Activated naive CD4-positive, alpha-beta T cell treated with anti-CD3 and anti-CD28 coated beads, Interleukin-2, amount 50 U/mL, for 24 hours (primary cell): ENCODE measurements around the gene EIF4A3.

ENCODE experiments used
- H3K27ac Mint-ChIP-seq: one replicate; pipeline ENCODE4 v1.8.0; 2021; ENCODE audit warnings: mild to moderate bottlenecking, mixed read lengths
- H3K27me3 Mint-ChIP-seq: one replicate; pipeline ENCODE4 v1.8.0; 2021; ENCODE audit warnings: mixed read lengths
- H3K36me3 Mint-ChIP-seq: one replicate; pipeline ENCODE4 v1.8.0; 2021; ENCODE audit warnings: mixed read lengths
- H3K4me1 Mint-ChIP-seq: one replicate; pipeline ENCODE4 v1.8.0; 2021; ENCODE audit warnings: mixed read lengths
- H3K4me3 Mint-ChIP-seq: one replicate; pipeline ENCODE4 v1.8.0; 2021; ENCODE audit warnings: mild to moderate bottlenecking, mixed read lengths
- H3K9me3 Mint-ChIP-seq: one replicate; pipeline ENCODE4 v1.8.0; 2021; ENCODE audit warnings: mixed read lengths

EIF4A3 gene

DNA sequence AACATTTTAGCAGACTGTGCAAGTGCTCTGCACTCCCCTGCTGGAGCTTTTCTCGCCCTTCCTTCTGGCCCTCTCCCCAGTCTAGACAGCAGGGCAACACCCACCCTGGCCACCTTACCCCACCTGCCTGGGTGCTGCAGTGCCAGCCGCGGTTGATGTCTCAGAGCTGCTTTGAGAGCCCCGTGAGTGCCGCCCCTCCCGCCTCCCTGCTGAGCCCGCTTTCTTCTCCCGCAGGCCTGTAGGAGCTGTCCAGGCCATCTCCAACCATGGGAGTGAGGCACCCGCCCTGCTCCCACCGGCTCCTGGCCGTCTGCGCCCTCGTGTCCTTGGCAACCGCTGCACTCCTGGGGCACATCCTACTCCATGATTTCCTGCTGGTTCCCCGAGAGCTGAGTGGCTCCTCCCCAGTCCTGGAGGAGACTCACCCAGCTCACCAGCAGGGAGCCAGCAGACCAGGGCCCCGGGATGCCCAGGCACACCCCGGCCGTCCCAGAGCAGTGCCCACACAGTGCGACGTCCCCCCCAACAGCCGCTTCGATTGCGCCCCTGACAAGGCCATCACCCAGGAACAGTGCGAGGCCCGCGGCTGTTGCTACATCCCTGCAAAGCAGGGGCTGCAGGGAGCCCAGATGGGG is 42.5 kb downstream of the EIF4A3 start:
- H3K27ac Mint-ChIP-seq = no peak overlapping the region
- H3K4me1 Mint-ChIP-seq = peaks cover 31% of the 10 kb centered on the region
- no peaks in the 10 kb centered on the region for H3K36me3 Mint-ChIP-seq
- no peaks in the 10 kb centered on the region for H3K27me3 Mint-ChIP-seq
- H3K4me3 Mint-ChIP-seq = no peak overlapping the region
- H3K9me3 Mint-ChIP-seq = no peaks in the 10 kb centered on the region

GRCh38 chr17:80103449-80104085 is 43.4 kb downstream of the EIF4A3 start:
- H3K27me3 Mint-ChIP-seq = no peaks in the 10 kb centered on the region
- H3K36me3 Mint-ChIP-seq = no peaks in the 10 kb centered on the region
- no peak overlapping the region for H3K27ac Mint-ChIP-seq
- H3K4me1 Mint-ChIP-seq = peaks cover 31% of the 10 kb centered on the region
- peak overlapping the region; percentile 62 for H3K4me3 Mint-ChIP-seq
- H3K9me3 Mint-ChIP-seq = no peaks in the 10 kb centered on the region

- no peaks in the 10 kb centered on the region for H3K27me3 Mint-ChIP-seq
- peaks cover 31% of the 10 kb centered on the region for H3K4me1 Mint-ChIP-seq
- peak overlapping the region; percentile 95 for H3K4me3 Mint-ChIP-seq
- no peaks in the 10 kb centered on the region for H3K36me3 Mint-ChIP-seq
- H3K27ac Mint-ChIP-seq = no peak overlapping the region
- H3K9me3 Mint-ChIP-seq = no peaks in the 10 kb centered on the region
These were observed 44.1 kb downstream of the EIF4A3 start for GRCh38 chr17:80102664-80103448.

DNA sequence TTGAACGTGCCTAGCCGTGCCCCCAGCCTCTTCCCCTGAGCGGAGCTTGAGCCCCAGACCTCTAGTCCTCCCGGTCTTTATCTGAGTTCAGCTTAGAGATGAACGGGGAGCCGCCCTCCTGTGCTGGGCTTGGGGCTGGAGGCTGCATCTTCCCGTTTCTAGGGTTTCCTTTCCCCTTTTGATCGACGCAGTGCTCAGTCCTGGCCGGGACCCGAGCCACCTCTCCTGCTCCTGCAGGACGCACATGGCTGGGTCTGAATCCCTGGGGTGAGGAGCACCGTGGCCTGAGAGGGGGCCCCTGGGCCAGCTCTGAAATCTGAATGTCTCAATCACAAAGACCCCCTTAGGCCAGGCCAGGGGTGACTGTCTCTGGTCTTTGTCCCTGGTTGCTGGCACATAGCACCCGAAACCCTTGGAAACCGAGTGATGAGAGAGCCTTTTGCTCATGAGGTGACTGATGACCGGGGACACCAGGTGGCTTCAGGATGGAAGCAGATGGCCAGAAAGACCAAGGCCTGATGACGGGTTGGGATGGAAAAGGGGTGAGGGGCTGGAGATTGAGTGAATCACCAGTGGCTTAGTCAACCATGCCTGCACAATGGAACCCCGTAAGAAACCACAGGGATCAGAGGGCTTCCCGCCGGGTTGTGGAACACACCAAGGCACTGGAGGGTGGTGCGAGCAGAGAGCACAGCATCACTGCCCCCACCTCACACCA is 44.8 kb downstream of the EIF4A3 start:
- Mint-ChIP-seq H3K4me1 (peaks cover 31% of the 10 kb centered on the region), H3K36me3 (no peaks in the 10 kb centered on the region), H3K9me3 (no peaks in the 10 kb centered on the region)

GRCh38 chr17:80101011-80101945 is 45.6 kb downstream of the EIF4A3 start, which contains the start of gene GAA:
GAA (plus strand) TSS chr17:80101581; CDS start chr17:80104587, 3,006 bp downstream.
- no peaks in the 10 kb centered on the region for H3K9me3 Mint-ChIP-seq
- no peaks in the 10 kb centered on the region for H3K36me3 Mint-ChIP-seq
- peaks cover 31% of the 10 kb centered on the region for H3K4me1 Mint-ChIP-seq
- no peaks in the 10 kb centered on the region for H3K27me3 Mint-ChIP-seq
- H3K27ac Mint-ChIP-seq = peak within 1 kb of the TSS; percentile 92
- peak within 1 kb of the TSS; percentile 95 for H3K4me3 Mint-ChIP-seq

More for the DNA sequence above, 44.8 kb downstream of the EIF4A3 start:
- peak overlapping the region; percentile 90 for H3K27ac Mint-ChIP-seq
- peak overlapping the region; percentile 95 for H3K4me3 Mint-ChIP-seq
- H3K27me3 Mint-ChIP-seq = no peaks in the 10 kb centered on the region

DNA sequence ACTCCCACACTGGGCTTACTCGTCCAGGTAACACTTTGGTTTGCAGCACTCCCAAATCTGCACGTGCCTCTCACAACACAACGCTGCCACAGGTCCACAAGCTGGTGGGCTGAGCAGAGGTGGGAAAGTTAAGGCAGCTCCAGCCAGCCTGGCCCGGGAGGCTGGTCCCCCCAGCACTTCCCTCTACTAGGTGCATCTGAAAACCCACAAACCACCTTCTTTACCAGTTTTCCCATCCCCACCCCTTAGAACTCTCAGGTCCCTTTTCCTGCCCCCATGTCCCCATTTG is 46.9 kb downstream of the EIF4A3 start:
- Mint-ChIP-seq H3K27me3 (no peaks in the 10 kb centered on the region), H3K4me3 (peak overlapping the region; percentile 92), H3K9me3 (no peaks in the 10 kb centered on the region), H3K27ac (peak overlapping the region; percentile 92), H3K4me1 (peaks cover 31% of the 10 kb centered on the region), H3K36me3 (no peaks in the 10 kb centered on the region)

DNA sequence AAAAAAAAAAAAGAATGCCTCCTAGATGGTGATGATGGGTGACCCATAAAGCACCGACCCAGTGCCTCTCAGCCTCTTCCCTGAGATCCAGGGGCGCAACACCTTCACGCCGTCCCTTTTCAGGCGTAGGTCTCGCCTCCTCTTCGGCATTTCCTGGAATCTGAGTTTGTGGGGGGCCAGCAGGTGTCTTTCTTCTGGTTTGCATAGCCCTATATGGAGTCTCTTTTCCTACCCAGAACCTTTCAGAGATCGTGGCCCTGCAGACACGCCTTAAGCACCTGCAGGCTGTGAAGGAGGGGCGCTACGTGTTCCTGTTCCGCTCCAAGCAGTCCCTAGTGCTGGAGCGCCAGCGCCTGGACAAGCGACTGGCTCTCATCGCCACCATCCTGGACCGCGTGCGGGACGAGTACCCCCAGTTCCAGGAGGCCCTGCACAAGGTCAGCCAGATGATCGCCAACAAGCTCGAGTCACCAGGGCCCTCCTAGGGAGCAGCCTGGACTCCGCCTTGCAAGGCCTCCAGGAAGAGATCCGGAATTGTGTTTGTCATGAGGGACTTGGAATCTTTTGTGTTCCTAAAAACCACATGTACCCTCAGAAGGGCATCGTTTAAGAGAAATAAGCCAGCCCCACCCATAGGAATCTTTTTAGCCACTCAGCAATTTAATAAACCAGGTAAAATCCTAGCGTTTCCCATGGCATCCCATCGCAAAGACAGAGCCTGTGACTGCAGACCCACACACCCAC is 47.5 kb downstream of the EIF4A3 start:
- Mint-ChIP-seq H3K4me3 (no peak overlapping the region), H3K36me3 (no peaks in the 10 kb centered on the region), H3K9me3 (no peaks in the 10 kb centered on the region), H3K27ac (no peak overlapping the region), H3K27me3 (no peaks in the 10 kb centered on the region), H3K4me1 (peaks cover 31% of the 10 kb centered on the region)

DNA sequence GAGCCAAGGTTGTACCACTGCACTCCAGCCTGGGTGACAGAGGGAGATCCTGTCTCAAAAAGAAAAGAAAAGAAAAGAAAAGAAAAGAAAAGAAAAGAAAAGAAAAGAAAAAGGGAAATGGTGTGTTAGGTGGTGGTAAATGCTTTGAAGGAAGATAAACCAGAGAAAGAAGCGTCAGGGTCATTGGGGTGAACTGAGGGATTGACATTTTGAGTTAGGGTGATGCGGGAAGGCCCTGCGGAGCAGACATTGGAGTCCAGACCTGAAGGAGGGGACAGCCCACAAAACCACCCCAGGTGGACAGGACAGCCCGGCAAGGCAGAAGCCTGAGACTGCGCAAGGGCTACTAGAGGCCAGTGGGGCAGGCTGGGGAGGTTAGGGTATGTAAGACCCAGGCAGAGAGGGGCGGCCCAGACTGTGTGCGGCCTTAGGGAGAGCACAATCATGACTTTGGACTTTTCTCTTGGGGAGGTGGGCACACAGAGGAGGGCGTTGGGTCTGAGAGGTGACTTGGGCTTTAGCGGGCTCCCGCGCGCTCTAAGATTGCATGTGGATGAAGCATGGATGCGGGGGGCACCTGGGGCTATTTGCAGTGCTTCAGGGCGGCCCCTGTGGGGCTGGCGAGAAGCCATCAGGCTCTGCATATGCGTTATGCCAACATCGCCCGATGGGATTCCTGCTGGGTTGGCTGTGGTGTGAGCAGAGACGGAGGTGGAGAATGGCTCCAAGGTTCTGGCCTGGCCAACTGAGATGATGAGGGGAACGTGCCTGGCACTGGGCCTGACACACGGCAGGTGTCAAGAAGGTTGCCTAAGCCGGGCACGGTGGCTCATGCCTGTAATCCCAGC is 48.9 kb downstream of the EIF4A3 start:
- Mint-ChIP-seq H3K9me3 (no peaks in the 10 kb centered on the region), H3K27me3 (no peaks in the 10 kb centered on the region), H3K4me1 (peaks cover 27% of the 10 kb centered on the region), H3K27ac (peak overlapping the region; percentile 17), H3K36me3 (no peaks in the 10 kb centered on the region), H3K4me3 (no peak overlapping the region)

GRCh38 chr17:80097127-80097621 is 49.8 kb downstream of the EIF4A3 start:
- H3K27me3 Mint-ChIP-seq = no peaks in the 10 kb centered on the region
- no peak overlapping the region for H3K4me3 Mint-ChIP-seq
- no peak overlapping the region for H3K27ac Mint-ChIP-seq
- no peaks in the 10 kb centered on the region for H3K36me3 Mint-ChIP-seq
- no peaks in the 10 kb centered on the region for H3K9me3 Mint-ChIP-seq
- peaks cover 20% of the 10 kb centered on the region for H3K4me1 Mint-ChIP-seq

DNA sequence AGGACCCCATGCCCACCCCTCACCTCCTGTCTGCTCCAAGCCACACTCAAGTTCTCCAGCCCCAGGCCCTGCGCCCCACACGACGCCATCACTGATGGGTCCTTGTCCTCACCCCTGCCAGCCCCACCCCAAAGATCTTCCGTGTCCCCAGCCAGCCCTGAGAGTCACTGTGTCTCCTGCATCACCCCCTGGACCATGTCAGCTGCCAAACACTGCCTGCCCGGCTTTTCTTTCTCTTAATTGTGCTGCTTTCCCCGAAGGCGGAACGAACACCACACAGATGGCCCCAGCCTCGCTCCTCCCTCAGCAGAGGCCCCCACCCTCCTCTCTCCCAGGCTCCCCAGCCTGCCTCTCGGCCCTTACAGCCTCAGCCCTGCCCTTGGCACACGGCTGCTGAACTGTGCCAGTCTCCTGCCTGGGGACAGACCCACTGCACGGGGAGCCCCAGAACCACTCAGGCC is 50.3 kb downstream of the EIF4A3 start:
- no peak overlapping the region for H3K4me3 Mint-ChIP-seq
- H3K4me1 Mint-ChIP-seq = peaks cover 15% of the 10 kb centered on the region
- H3K9me3 Mint-ChIP-seq = no peaks in the 10 kb centered on the region
- H3K27ac Mint-ChIP-seq = no peak overlapping the region
- H3K36me3 Mint-ChIP-seq = no peaks in the 10 kb centered on the region
- H3K27me3 Mint-ChIP-seq = no peaks in the 10 kb centered on the region

DNA sequence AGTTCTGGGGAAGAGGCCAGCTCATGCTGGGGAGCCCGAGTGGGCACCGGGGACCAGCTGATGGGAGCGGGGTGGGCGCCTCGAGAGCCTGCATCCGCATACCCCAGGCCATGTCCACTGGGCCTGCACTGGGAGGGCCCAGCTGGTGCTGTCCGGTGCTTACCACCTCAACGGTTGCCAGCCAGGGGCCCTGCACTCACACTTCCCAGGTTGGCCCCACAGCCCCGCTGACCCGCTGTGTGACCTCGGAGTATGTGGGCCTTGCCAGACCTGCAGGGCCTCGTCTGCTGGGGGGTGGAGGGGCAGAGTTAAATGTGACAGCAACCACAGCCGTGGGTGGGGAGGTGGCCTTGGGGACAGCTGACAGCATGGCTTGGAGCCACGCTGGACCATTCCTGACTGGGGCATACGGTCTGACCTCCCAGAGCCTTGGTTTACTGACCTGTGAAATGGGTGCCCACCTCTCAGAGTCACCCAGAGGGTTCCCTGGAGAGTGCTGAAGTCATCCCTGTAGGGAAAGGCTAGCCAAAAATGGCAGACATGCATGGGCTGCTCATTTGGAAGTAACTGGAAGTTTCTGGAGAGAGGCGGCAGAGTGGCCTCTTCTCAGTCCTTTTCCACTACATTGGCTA is 51.0 kb downstream of the EIF4A3 start:
- H3K27ac Mint-ChIP-seq = no peak overlapping the region
- H3K9me3 Mint-ChIP-seq = no peaks in the 10 kb centered on the region
- H3K4me3 Mint-ChIP-seq = no peak overlapping the region
- no peaks in the 10 kb centered on the region for H3K36me3 Mint-ChIP-seq
- peaks cover 14% of the 10 kb centered on the region for H3K4me1 Mint-ChIP-seq
- H3K27me3 Mint-ChIP-seq = no peaks in the 10 kb centered on the region

GRCh38 chr17:80095038-80095843 is 51.7 kb downstream of the EIF4A3 start:
- peaks cover 7% of the 10 kb centered on the region for H3K4me1 Mint-ChIP-seq

More at GRCh38 chr17:80095038-80095843, 51.7 kb downstream of the EIF4A3 start:
- Mint-ChIP-seq H3K9me3 (no peaks in the 10 kb centered on the region), H3K27me3 (no peaks in the 10 kb centered on the region), H3K36me3 (no peaks in the 10 kb centered on the region), H3K4me3 (no peak overlapping the region), H3K27ac (no peak overlapping the region)
